Measurements from ENCODE around the gene MATN1.

The MATN1 gene

DNA sequence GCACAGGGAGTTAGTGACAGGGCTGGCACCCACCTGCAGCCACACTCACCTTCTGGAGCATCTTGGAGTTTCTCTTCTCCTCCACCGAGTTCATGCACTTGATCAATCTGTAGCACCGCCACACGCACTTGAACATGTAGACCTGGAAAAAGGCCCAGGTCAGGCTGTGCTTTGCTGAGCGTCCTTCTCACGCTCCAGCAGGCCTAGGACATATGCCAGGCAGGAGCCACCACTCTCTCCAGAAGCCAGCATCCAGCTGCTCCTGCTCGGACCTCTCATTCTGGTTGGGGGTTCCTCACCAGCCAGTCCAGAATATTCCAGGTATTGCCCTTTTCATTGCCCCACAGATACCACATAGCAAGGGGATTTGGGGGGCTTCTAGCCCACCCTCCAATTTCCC lies 11.7 kb upstream of the MATN1 start:
- no peaks in the 10 kb centered on the region for H3K27me3 ChIP-seq (ENCODE audit: insufficient read depth, low read length)
- H3K9ac ChIP-seq (ENCODE audit: low read depth, low read length) = no peak overlapping the region
- peaks cover 11% of the 10 kb centered on the region for H3K4me1 ChIP-seq (ENCODE audit: insufficient read depth, low read length)
- H3K9me3 ChIP-seq (ENCODE audit: insufficient read depth, low read depth, low read length) = no peaks in the 10 kb centered on the region
- no peaks in the 10 kb centered on the region for H3K36me3 ChIP-seq (ENCODE audit: insufficient read depth, low read length)
- WGBS = 89% methylated on average over 6 of the region's 6 CpGs
- H3K27ac ChIP-seq (ENCODE audit: low read depth, low read length) = no peak overlapping the region
- H3K4me3 ChIP-seq (ENCODE audit: low read length) = no peak overlapping the region

DNA sequence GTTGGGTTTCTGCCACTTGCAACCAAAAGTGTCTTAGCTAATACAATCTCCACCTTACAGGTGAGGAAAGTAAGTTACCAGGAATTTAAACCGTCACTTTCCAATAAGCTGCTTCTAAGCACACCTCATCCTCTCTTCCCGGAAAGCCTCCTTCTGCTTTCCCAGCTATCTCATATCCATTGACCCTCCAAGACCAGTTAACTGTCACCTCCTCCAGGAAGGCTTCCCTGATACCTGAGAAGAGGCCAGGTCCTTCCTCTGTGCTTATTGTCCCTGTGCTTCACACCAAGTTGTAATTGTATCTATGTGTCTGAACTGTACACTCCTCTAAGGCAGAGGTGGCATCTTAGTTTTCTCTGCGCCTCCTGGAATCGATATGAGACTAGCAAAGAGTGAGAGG lies 11.2 kb upstream of the MATN1 start:
- H3K9me3 ChIP-seq (ENCODE audit: insufficient read depth, low read depth, low read length) = no peaks in the 10 kb centered on the region
- H3K4me3 ChIP-seq (ENCODE audit: low read length) = no peak overlapping the region
- no peak overlapping the region for H3K9ac ChIP-seq (ENCODE audit: low read depth, low read length)
- peaks cover 11% of the 10 kb centered on the region for H3K4me1 ChIP-seq (ENCODE audit: insufficient read depth, low read length)
- H3K36me3 ChIP-seq (ENCODE audit: insufficient read depth, low read length) = no peaks in the 10 kb centered on the region
- no peak overlapping the region for H3K27ac ChIP-seq (ENCODE audit: low read depth, low read length)
- H3K27me3 ChIP-seq (ENCODE audit: insufficient read depth, low read length) = no peaks in the 10 kb centered on the region
- 98% methylated on average over 4 of the region's 4 CpGs for WGBS

DNA sequence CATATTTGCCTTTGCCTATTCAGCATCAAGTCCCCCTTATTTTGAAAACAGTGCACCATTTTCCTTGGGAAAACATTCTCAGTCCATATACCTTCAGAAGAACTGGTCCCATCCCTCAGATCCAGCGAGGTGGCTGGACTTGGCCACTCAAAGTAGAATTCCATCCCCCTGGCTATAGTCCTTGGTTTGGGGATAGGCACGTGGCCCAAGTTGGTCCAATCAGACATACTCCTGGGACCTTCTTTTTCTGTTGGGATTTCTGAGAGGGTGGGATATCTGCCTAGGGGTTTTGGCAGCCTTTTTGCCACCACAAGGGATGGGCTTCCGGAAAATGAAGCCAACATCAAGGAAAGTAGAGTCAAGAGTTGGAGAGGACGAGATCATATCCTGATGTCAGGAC lies 10.7 kb upstream of the MATN1 start:
- Histone ChIP-seq H3K27me3 (ENCODE audit: insufficient read depth, low read length) (no peaks in the 10 kb centered on the region), H3K4me3 (ENCODE audit: low read length) (no peak overlapping the region), H3K27ac (ENCODE audit: low read depth, low read length) (no peak overlapping the region), H3K9me3 (ENCODE audit: insufficient read depth, low read depth, low read length) (no peaks in the 10 kb centered on the region), H3K9ac (ENCODE audit: low read depth, low read length) (no peak overlapping the region), H3K4me1 (ENCODE audit: insufficient read depth, low read length) (peaks cover 11% of the 10 kb centered on the region), H3K36me3 (ENCODE audit: insufficient read depth, low read length) (no peaks in the 10 kb centered on the region)
- 91% methylated on average over 4 of the region's 4 CpGs for WGBS

DNA sequence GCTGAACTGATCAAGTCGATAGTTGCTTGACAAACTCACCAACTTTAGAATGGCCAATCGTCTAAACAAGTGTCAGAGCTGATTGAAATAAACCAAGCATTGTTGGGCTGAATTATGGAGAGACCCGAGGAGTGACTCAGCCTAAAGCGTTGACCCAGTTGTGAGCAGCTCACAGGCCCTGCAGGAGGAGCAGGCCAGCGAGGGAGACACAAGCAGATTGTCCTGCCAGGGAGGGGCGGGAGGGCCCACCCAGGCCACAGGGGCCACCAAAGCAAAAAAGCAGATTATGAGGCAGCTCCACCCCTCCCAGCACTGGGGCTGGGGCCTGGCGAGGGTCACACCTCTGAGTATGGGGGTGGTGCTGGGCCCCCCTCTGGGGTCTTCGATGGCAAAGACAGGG lies 10.1 kb upstream of the MATN1 start:
- H3K27ac ChIP-seq (ENCODE audit: low read depth, low read length) = no peak overlapping the region
- no peak overlapping the region for H3K9ac ChIP-seq (ENCODE audit: low read depth, low read length)
- no peaks in the 10 kb centered on the region for H3K9me3 ChIP-seq (ENCODE audit: insufficient read depth, low read depth, low read length)
- WGBS = 64% methylated on average over 8 of the region's 8 CpGs
- H3K27me3 ChIP-seq (ENCODE audit: insufficient read depth, low read length) = no peaks in the 10 kb centered on the region
- no peak overlapping the region for H3K4me3 ChIP-seq (ENCODE audit: low read length)
- H3K4me1 ChIP-seq (ENCODE audit: insufficient read depth, low read length) = peaks cover 11% of the 10 kb centered on the region
- H3K36me3 ChIP-seq (ENCODE audit: insufficient read depth, low read length) = no peaks in the 10 kb centered on the region

DNA sequence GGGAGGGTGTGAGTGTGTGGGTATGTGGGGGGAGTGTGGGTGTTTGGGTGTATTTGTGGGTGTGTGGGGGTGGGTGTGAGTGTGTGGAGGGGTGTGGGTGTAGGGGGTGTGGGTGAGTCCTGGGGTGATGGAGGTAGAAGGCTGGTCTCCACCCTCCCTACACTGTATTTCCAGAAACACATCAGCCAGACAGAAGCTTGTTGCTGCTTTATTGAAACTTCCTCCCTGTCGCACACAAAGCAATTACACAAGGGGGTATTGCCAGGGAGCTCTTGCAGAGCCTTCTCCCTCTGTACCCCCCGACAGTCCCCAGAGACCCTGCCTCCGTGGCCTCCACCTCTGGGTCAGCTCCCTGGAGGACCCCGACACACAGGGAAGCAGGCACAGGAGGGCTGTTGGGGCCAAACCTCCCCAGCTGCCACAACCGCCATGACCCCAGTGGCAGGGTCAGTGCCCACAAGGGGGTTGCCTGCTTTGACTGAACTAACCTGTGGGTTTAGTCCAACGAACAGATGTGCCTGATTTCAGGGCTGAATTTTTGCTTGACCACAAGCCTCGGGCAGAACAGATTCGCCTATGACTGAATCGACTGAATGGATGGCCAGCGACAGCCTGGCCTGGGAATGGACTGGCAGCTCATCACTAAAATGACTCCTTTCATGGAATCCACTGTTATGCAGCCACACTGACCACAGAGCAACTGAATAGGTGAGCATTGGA lies 9.1 kb upstream of the MATN1 start:
- no peaks in the 10 kb centered on the region for H3K9me3 ChIP-seq (ENCODE audit: insufficient read depth, low read depth, low read length)
- H3K9ac ChIP-seq (ENCODE audit: low read depth, low read length) = no peak overlapping the region
- H3K4me1 ChIP-seq (ENCODE audit: insufficient read depth, low read length) = peaks cover 20% of the 10 kb centered on the region
- H3K27me3 ChIP-seq (ENCODE audit: insufficient read depth, low read length) = no peaks in the 10 kb centered on the region
- 65% methylated on average over 10 of the region's 10 CpGs for WGBS
- no peak overlapping the region for H3K4me3 ChIP-seq (ENCODE audit: low read length)
- peak overlapping the region; percentile 24; the same call in 1 of the 2 replicates for H3K27ac ChIP-seq (ENCODE audit: low read depth, low read length)
- no peaks in the 10 kb centered on the region for H3K36me3 ChIP-seq (ENCODE audit: insufficient read depth, low read length)

DNA sequence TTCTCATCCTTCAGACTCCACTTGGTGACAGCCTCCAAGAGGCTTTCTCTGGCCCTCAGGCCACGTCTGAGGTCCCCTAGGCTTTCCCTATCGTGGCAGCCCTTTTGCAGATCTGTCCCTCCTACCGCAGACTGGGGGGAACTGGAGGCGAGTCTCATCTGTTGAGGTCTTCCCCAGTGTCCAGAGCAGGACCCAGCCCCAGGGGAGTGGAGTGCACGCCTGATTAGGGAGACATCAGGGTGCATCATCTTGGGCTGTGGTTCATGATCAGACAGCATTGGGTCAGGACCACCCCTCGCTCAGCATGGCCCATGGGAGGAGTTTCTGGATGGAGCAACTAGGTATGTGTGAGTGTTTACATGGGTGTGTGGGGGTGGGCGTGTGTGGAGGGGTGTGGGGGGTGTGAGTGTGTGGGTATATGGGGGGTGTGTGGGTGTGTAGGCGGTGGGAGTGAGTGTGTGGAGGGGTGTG lies 8.5 kb upstream of the MATN1 start:
- no peaks in the 10 kb centered on the region for H3K9me3 ChIP-seq (ENCODE audit: insufficient read depth, low read depth, low read length)
- H3K27ac ChIP-seq (ENCODE audit: low read depth, low read length) = no peak overlapping the region
- H3K36me3 ChIP-seq (ENCODE audit: insufficient read depth, low read length) = no peaks in the 10 kb centered on the region
- H3K27me3 ChIP-seq (ENCODE audit: insufficient read depth, low read length) = no peaks in the 10 kb centered on the region
- 82% methylated on average over 8 of the region's 8 CpGs for WGBS
- no peak overlapping the region for H3K9ac ChIP-seq (ENCODE audit: low read depth, low read length)
- peaks cover 26% of the 10 kb centered on the region for H3K4me1 ChIP-seq (ENCODE audit: insufficient read depth, low read length)
- H3K4me3 ChIP-seq (ENCODE audit: low read length) = no peak overlapping the region

DNA sequence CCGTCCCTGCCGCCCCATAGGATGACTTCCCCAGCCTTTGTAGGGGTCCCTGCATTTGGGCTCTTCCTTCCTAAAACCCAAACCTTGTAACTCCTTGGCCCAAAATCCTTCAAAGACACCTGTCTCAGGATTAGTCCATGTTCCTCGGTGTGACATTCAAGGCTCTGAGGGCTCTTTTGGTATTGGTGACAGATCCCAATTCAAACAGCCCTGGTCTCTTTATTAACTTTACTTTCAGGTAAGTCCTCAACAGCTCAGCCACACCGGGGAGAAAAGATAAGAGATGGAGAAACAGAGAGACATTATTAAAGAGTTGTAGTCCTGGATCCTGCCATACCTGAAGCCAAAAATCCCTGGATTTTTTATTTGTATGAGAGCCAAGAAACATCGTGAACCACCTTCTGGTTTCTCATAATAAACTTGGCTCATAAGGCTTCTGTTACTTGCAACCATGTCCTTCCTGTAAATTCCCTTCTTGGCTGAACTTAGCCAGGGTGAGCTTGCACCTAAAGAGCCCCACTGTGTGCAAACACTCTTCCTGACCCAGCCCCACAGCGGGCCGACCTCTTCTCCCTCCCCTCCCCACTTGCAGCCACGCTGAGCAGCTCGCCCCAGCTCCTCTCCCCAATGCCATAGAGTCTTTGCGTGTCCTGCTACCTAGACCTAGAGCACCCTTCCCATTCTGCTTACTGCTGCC lies 7.9 kb upstream of the MATN1 start:
- Histone ChIP-seq H3K9me3 (ENCODE audit: insufficient read depth, low read depth, low read length) (no peaks in the 10 kb centered on the region), H3K4me1 (ENCODE audit: insufficient read depth, low read length) (peaks cover 31% of the 10 kb centered on the region), H3K4me3 (ENCODE audit: low read length) (no peak overlapping the region), H3K27ac (ENCODE audit: low read depth, low read length) (no peak overlapping the region), H3K27me3 (ENCODE audit: insufficient read depth, low read length) (no peaks in the 10 kb centered on the region), H3K36me3 (ENCODE audit: insufficient read depth, low read length) (no peaks in the 10 kb centered on the region), H3K9ac (ENCODE audit: low read depth, low read length) (no peak overlapping the region)
- 79% methylated on average over 10 of the region's 10 CpGs for WGBS

DNA sequence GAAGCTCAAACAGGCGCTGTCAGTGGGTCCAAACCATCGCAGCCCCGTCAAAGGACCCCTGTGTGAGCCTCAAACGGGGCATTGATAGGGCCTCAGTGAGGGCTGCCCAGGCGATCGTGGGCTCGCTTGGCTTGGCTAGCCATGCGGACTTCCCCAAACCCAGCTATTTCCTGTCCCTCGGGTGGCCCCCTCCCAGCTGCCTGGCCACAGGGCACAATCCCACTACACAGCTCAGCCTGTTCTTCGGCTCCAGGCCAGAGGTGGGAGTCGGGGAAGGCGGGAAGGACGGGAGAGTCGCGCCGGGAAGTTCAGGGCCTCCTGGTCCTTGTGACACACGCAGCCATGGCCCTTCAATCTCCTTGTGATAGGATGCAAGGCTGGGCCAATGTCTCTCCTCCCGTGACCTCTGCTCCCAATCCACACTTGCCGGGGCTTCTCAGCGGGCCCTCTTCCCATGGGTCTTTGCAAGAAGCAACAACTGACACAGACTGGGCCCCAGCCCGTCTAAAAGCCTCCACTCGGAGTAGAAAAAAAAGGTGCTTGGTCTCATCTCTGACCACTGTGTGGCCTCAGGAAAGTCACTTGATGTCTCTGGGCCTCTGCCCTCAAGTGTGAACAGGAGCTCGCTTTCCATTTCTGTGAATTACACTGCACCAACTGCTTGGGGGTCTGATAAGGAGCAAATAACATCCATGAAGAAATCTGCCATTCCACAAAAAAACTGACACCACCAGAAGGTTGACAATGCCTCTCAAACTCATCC lies 7.1 kb upstream of the MATN1 start:
- Histone ChIP-seq H3K36me3 (ENCODE audit: insufficient read depth, low read length) (no peaks in the 10 kb centered on the region), H3K27ac (ENCODE audit: low read depth, low read length) (no peak overlapping the region), H3K9ac (ENCODE audit: low read depth, low read length) (no peak overlapping the region), H3K4me3 (ENCODE audit: low read length) (no peak overlapping the region), H3K4me1 (ENCODE audit: insufficient read depth, low read length) (peaks cover 32% of the 10 kb centered on the region), H3K9me3 (ENCODE audit: insufficient read depth, low read depth, low read length) (no peaks in the 10 kb centered on the region), H3K27me3 (ENCODE audit: insufficient read depth, low read length) (no peaks in the 10 kb centered on the region)
- 80% methylated on average over 23 of the region's 23 CpGs for WGBS

DNA sequence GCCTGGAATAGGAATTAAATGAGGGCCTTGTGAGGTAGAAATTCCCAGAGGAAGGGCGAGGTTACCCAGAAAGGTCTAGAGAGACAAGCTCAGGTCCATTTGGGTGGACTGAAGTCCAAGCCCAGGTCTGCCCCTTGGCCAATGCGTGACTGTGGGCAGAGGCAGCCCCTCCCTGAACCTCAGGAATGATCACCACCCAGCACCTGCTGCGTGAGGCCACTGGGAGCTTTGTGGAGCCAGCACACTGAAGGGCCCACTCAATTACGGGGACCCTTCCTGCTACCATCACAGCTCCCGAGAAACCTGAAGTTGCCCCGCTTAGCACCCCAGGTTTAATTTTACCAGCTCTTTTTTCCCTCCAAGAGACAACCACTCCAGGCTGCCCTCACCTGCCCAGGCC lies 6.5 kb upstream of the MATN1 start:
- H3K36me3 ChIP-seq (ENCODE audit: insufficient read depth, low read length) = no peaks in the 10 kb centered on the region
- no peaks in the 10 kb centered on the region for H3K9me3 ChIP-seq (ENCODE audit: insufficient read depth, low read depth, low read length)
- no peaks in the 10 kb centered on the region for H3K27me3 ChIP-seq (ENCODE audit: insufficient read depth, low read length)
- no peak overlapping the region for H3K4me3 ChIP-seq (ENCODE audit: low read length)
- H3K9ac ChIP-seq (ENCODE audit: low read depth, low read length) = no peak overlapping the region
- peaks cover 32% of the 10 kb centered on the region for H3K4me1 ChIP-seq (ENCODE audit: insufficient read depth, low read length)
- 91% methylated on average over 6 of the region's 6 CpGs for WGBS
- no peak overlapping the region for H3K27ac ChIP-seq (ENCODE audit: low read depth, low read length)

DNA sequence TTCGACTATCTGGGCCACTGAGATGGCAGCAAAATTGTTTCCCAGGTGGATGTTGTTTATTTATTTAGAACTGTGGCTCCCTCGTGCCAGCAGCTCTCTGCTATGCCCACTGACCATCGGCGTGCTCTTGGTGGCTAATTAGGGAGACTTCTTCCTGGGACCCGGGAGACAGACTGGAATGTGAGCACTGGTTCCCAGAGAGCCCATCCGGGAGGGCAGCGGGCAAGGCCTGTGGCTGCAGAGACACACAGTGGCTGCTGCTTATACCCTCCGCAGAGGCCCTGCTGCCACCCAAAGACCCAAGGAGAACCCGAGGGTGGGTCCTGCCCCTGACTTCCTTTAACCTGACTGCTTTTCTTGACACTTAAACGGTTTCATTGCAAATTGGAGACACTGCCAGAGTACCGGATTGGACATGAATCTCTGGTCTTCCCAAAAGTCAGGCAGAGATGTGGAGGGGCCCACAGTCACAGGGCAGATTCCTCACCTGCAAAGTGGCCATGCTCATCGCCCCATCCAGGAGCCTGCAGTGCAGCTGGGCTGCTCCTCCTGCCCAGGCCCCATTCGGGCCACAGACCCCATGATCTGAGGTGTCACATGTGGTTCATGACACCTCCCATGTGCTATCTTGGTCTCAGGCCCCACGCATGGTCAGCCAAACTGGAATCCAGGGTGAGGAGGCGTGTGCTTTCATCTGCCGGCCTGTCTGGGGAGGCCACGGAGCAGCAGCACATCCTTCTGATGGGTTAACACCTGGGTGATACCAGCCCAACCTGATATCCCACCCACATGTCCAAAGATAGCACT lies 5.7 kb upstream of the MATN1 start:
- H3K36me3 ChIP-seq (ENCODE audit: insufficient read depth, low read length) = no peaks in the 10 kb centered on the region
- peaks cover 32% of the 10 kb centered on the region for H3K4me1 ChIP-seq (ENCODE audit: insufficient read depth, low read length)
- WGBS = 84% methylated on average over 17 of the region's 17 CpGs
- H3K27ac ChIP-seq (ENCODE audit: low read depth, low read length) = no peak overlapping the region
- no peaks in the 10 kb centered on the region for H3K9me3 ChIP-seq (ENCODE audit: insufficient read depth, low read depth, low read length)
- no peak overlapping the region for H3K9ac ChIP-seq (ENCODE audit: low read depth, low read length)
- H3K27me3 ChIP-seq (ENCODE audit: insufficient read depth, low read length) = no peaks in the 10 kb centered on the region
- H3K4me3 ChIP-seq (ENCODE audit: low read length) = no peak overlapping the region

All from HUES64 (cell line).